Measurements from ENCODE around the gene ROCK2.

Gene ROCK2

DNA sequence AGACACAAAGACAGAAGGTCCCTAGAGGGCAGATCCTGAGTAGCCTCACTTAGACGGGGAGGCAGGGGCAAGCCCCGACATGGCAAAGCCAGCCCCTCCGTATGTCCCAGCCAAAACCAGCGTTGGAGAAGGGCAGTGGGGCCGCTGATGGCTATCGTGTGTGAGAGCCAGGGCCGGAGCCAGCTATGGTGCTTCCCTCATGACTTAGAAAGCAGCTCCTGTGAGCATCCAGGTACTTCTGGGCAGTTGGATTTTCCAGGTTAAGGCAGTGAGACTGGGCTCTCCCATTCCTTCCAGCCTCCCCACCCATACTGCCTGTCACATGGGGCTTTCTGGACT, 31.2 kb upstream of the ROCK2 start:
- peak overlapping the region; percentile 53 for H3K27ac Mint-ChIP-seq
- ATAC-seq (ENCODE audit: low read depth) (no peak), DNase-seq (ENCODE audit: low spot score in 2 of 2) (no peak)
- H3K9me3 Mint-ChIP-seq = no peaks in the 10 kb centered on the region
- H3K4me3 Mint-ChIP-seq = no peak overlapping the region
- H3K27me3 Mint-ChIP-seq = no peaks in the 10 kb centered on the region
- no peaks in the 10 kb centered on the region for H3K36me3 Mint-ChIP-seq
- peaks cover 30% of the 10 kb centered on the region for H3K4me1 Mint-ChIP-seq

DNA sequence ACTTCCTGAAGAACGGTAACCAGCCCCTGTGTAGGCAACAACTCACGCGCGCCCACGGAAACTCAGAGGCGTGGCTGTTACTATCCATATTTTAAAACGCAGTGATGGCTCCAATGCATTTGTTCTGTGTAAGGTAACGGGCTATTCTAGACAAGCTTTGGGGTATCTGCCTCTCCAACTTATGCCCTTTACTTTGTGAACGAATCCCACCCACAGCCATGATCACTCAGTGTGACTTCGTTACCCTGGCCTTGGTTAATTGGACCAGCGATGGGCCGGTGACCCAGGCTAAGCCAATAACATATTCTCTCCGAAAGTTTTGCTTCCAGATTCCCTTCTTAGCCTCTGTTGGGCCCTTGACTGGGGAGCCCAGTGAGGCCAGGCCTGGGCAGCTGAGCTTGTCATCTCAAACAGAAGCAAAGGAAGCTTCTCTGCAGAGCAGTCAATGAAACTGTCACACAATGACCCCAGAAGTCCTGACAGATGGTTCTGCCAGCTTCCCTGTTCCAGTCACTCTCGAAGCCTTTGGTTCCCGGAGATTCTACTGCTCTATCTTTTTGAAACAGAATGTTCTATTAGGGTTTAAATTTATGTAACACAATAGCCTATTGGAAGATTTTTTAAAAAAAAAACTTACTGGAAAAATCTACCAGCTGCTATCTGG, 30.7 kb upstream of the ROCK2 start:
- DNase-seq (ENCODE audit: low spot score in 2 of 2) (no peak), ATAC-seq (ENCODE audit: low read depth) (no peak)
- Mint-ChIP-seq H3K27ac (peak overlapping the region; percentile 92), H3K27me3 (no peaks in the 10 kb centered on the region), H3K4me3 (peak overlapping the region; percentile 73), H3K36me3 (no peaks in the 10 kb centered on the region), H3K9me3 (no peaks in the 10 kb centered on the region), H3K4me1 (peaks cover 30% of the 10 kb centered on the region)

DNA sequence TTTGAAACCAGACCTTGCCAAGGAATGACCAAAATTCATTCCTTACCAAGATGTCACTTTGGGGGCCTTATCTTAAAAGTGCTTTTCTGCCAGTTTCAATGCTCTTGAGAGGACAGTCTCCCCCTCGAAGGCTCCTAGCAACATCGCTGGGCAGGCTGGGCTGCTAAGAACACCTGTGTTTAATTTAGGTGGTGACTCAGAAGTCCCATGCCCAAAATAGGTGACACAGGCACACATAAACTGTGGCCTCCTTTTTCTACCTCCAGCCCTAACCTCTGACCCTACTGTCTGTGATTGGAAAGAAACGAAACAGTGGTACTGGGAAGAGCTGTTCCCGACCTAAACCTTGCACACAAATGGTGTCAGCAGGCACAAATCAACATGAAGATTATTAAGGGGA, 28.7 kb upstream of the ROCK2 start:
- peaks cover 21% of the 10 kb centered on the region for H3K4me1 Mint-ChIP-seq
- H3K9me3 Mint-ChIP-seq = no peaks in the 10 kb centered on the region
- no peak for DNase-seq (ENCODE audit: low spot score in 2 of 2)
- H3K4me3 Mint-ChIP-seq = peak overlapping the region; percentile 56
- H3K27ac Mint-ChIP-seq = peak overlapping the region; percentile 92
- ATAC-seq (ENCODE audit: low read depth) = no peak
- H3K36me3 Mint-ChIP-seq = no peaks in the 10 kb centered on the region
- no peaks in the 10 kb centered on the region for H3K27me3 Mint-ChIP-seq

DNA sequence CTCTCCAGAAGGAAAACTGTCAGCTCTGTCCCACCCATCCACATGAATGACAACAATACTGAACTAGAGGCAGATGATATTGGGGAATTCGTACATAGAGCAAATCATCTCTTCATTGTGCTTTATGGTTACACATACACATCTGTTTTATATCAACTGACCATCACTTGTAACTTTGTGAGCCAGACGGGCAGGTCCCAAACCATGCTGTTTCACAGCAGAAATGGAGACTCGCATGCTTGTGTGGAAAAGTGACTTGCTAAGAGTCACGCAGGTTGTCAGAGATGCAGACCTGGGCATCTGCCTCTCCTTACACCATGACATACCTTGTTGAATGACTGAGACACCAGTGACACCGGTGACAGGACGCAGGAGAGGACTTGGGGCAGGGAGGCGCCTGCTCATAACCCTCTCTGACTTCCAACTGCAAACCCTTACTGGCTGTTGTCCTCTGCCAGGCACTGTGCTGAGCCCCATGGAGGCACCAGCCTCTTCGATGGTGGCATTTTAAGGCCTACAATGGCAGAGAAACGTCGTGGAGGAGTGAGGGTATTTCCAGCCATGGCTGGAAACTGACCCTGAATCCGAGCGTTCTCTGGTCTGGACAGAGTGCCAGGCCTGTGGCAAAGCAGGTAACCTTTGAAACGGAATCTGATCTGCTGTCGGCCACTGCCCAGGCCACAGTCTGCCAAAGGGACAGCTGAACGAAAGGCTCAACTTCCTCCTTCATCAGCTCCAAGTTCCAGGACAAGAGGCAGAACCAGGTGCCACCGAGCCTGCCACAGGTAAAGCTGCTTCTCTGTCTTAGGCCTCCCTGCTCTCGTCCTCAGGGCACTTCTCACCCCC, 26.9 kb upstream of the ROCK2 start:
- no peaks in the 10 kb centered on the region for H3K36me3 Mint-ChIP-seq
- H3K4me1 Mint-ChIP-seq = peaks cover 21% of the 10 kb centered on the region
- ATAC-seq (ENCODE audit: low read depth) = no peak
- no peaks in the 10 kb centered on the region for H3K9me3 Mint-ChIP-seq
- H3K27me3 Mint-ChIP-seq = no peaks in the 10 kb centered on the region
- DNase-seq (ENCODE audit: low spot score in 2 of 2) = no peak
- H3K27ac Mint-ChIP-seq = no peak overlapping the region
- no peak overlapping the region for H3K4me3 Mint-ChIP-seq

DNA sequence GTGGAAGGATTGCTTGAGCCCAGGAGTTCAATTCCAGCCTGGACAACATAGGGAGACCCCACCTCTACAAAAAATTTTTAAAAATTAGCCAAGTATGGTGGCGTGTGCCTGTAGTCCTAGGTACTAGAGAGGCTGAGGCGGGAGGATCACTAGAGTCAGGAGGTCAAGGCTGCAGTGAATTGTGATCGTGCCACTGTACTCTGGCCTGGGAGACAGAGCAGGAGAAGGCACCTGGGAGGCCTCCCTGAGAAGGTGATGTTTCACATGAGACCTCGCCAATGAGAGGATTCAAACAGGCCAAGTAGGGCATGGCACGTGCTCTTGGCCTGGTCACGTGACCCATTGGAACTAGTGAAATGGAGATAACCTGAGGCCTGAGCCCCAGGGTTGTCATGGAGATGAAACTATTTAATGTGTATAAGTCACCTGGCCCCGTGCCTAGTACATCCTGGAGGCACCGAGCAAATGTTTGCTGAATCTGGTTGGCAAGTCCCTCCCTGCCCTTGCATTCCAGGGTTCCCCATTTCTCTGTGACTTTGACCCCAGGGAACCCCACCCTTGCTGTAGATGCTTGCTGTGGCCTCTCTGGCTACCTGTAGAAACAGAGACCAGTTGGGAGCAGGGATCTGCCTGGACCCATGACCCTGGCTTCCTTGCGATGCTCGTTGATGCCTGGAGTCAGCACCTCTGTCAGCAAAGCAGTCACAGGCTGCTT, 26.1 kb upstream of the ROCK2 start:
- Mint-ChIP-seq H3K36me3 (no peaks in the 10 kb centered on the region), H3K4me1 (peaks cover 21% of the 10 kb centered on the region), H3K4me3 (no peak overlapping the region), H3K9me3 (no peaks in the 10 kb centered on the region), H3K27me3 (peaks cover 3% of the 10 kb centered on the region), H3K27ac (no peak overlapping the region)
- no peak for ATAC-seq (ENCODE audit: low read depth)
- no peak for DNase-seq (ENCODE audit: low spot score in 2 of 2)

DNA sequence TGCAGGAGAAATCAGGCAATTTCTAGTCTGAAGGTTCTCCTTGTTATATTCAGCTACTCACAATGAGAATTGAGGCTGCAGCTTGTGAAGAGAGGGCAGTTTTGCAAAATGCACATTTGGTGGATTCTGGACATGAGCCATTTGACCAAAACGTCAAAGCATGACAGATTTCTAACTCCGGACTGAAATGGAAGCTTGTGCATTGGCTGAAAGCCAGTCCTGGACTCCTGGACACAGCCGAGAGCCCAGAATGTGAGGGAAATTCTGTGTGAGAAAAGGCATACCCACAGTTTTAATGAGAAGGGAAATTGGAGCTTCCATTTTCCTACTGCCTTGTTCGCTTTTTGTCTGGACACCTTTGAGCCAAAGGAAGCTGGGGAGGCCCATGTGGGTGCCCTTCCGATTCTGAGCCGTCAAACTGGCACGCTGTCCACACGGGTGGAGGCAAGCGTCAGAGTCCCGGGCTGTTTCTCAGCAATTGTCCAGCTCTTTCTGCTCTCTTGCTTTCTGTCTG, 23.7 kb upstream of the ROCK2 start:
- Mint-ChIP-seq H3K36me3 (no peaks in the 10 kb centered on the region), H3K9me3 (no peaks in the 10 kb centered on the region), H3K27me3 (peaks cover 9% of the 10 kb centered on the region), H3K27ac (no peak overlapping the region), H3K4me3 (no peak overlapping the region), H3K4me1 (peaks cover 5% of the 10 kb centered on the region)
- ATAC-seq (ENCODE audit: low read depth) (no peak), DNase-seq (ENCODE audit: low spot score in 2 of 2) (no peak)

DNA sequence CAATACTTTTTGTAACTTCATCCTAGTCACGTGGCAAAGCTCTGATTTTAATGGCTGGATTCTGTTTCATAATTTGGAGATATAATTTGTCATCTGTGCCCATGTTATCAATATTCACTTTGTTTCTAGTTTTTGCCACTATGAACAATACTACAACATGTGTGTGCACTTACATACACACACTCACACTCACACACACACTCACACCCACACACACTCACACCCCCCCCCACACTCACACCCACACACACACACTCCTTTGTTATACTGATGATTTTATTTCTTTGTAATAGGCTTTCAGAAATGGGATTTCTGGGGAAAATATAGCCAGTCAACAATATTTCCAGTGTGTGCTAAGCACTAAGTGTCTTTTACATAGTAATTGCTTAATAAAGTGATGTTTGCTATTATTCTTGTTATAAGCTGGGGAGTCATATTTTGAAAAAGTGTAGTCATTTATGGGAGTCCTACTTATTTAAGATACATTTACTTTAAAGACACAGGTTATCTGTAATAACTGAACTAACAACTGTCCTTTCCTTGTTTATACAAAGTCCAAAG, 22.8 kb upstream of the ROCK2 start:
- no peaks in the 10 kb centered on the region for H3K9me3 Mint-ChIP-seq
- DNase-seq (ENCODE audit: low spot score in 2 of 2) = no peak
- H3K27me3 Mint-ChIP-seq = peaks cover 9% of the 10 kb centered on the region
- H3K4me1 Mint-ChIP-seq = peaks cover 3% of the 10 kb centered on the region
- H3K4me3 Mint-ChIP-seq = no peak overlapping the region
- H3K27ac Mint-ChIP-seq = no peak overlapping the region
- no peaks in the 10 kb centered on the region for H3K36me3 Mint-ChIP-seq
- no peak for ATAC-seq (ENCODE audit: low read depth)

DNA sequence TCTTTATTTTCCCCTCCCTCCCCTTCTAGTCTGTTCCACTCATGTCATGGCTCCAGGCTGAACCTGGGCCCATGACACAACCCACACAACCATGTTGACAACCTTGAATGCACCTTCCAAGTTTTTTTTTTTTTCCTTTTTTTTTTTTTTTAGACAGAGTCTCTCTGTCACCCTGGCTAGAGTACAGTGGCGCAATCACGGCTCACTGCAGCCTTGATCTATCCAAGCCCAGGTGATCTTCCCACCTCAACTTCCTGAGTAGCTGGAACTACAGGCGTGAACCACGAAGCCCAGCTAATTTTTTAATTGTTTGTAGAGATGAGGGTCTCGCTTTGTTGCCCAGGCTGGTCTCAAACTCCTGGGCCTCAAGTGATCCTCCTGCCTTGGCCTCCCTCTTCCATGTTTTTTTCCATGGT, 21.9 kb upstream of the ROCK2 start:
- no peak overlapping the region for H3K4me3 Mint-ChIP-seq
- H3K36me3 Mint-ChIP-seq = no peaks in the 10 kb centered on the region
- no peak overlapping the region for H3K27ac Mint-ChIP-seq
- H3K4me1 Mint-ChIP-seq = no peaks in the 10 kb centered on the region
- H3K9me3 Mint-ChIP-seq = no peaks in the 10 kb centered on the region
- peaks cover 9% of the 10 kb centered on the region for H3K27me3 Mint-ChIP-seq
- no peak for DNase-seq (ENCODE audit: low spot score in 2 of 2)
- ATAC-seq (ENCODE audit: low read depth) = no peak

DNA sequence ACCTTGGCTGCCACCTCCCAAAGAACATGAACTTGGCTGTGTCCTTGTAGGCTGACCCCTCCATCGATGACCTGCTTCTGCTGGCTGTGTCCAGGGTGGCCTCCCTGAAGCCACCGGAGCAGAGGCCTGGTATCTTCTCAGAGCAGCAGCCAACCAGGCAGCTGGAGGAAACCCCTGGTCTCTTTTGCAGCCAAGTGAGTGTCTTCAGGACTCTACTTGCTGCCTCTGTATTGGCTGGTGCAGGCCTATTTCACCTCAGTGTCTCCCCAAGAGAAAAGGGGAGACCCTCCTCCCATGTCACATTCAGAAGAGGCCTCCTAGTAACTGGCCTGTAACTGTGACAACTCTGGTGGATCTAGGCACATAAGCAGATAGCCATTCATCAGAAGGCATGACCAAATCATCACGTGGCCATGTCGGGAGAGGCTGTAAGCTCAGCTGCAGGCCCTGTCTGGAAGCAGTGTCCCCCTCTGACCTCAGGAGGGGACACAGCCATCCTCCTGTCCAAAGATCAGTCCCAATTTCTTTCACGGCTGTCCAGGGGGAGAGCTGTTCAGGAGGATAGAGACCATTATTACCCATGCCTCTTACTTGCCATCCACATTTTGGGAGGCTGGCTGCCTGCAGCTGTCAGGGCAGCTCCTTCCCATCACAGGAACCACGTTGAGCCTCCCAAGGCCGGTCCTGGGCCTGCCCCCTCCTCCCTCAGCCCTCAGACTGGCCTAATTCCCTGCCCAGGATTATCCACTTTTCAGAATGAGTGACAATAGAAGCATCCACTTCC, 20.9 kb upstream of the ROCK2 start:
- no peak for DNase-seq (ENCODE audit: low spot score in 2 of 2)
- Mint-ChIP-seq H3K27me3 (peaks cover 9% of the 10 kb centered on the region), H3K4me1 (no peaks in the 10 kb centered on the region), H3K27ac (no peak overlapping the region), H3K4me3 (no peak overlapping the region), H3K36me3 (no peaks in the 10 kb centered on the region), H3K9me3 (no peaks in the 10 kb centered on the region)
- no peak for ATAC-seq (ENCODE audit: low read depth)

DNA sequence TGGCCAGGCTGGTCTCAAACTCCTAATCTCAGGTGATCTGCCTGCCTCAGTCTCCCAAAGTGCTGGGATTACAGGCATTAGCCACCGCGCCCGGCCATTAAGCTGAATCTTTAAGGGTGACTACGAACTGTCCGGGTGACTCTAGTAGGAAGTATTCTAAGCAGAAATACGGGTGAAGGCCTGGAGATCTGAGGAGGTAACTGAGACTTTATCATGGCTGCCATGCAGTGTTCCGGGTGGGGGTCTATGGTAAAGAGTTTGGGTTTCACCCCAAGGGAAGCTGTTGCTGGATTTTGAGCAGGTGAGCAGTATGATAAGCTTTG, 20.1 kb upstream of the ROCK2 start:
- Mint-ChIP-seq H3K27me3 (peaks cover 9% of the 10 kb centered on the region), H3K36me3 (no peaks in the 10 kb centered on the region), H3K4me1 (no peaks in the 10 kb centered on the region), H3K27ac (no peak overlapping the region), H3K4me3 (no peak overlapping the region), H3K9me3 (no peaks in the 10 kb centered on the region)
- DNase-seq (ENCODE audit: low spot score in 2 of 2) = no peak
- ATAC-seq (ENCODE audit: low read depth) = no peak

DNA sequence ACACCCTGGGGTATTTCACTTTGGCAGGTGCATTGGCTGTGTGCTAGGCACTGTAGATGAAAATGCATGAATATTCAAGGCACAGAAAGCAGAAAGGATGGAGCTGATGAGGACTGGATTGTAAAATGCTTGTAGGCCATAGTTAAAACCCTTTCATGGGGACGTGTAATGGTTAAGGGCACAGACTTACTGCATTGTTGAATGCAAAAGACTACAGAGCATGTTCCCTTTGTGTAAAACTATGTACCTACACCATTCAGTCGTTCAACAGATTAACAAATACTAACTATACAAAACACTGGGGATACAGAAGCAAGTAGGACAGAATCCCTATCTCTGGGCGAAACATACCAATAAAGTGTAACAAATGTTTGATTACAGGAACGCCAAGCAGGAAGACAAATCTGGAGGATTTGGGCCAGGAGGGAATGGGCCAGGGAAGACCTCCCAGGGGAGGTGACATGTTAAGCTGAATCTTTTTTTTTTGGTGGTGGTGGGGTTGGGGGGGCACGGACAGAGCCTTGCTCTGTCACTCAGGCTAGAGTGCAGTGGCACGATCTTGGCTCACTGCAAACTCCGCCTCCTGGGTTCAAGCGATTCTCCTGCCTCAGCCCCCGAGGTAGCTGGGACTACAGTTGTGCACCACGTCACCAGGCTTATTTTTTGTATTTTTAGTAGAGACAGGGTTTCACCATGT, 19.6 kb upstream of the ROCK2 start:
- no peaks in the 10 kb centered on the region for H3K4me1 Mint-ChIP-seq
- no peaks in the 10 kb centered on the region for H3K36me3 Mint-ChIP-seq
- DNase-seq (ENCODE audit: low spot score in 2 of 2) (no peak), ATAC-seq (ENCODE audit: low read depth) (no peak)
- H3K9me3 Mint-ChIP-seq = no peaks in the 10 kb centered on the region
- no peak overlapping the region for H3K27ac Mint-ChIP-seq
- peaks cover 9% of the 10 kb centered on the region for H3K27me3 Mint-ChIP-seq
- H3K4me3 Mint-ChIP-seq = no peak overlapping the region

DNA sequence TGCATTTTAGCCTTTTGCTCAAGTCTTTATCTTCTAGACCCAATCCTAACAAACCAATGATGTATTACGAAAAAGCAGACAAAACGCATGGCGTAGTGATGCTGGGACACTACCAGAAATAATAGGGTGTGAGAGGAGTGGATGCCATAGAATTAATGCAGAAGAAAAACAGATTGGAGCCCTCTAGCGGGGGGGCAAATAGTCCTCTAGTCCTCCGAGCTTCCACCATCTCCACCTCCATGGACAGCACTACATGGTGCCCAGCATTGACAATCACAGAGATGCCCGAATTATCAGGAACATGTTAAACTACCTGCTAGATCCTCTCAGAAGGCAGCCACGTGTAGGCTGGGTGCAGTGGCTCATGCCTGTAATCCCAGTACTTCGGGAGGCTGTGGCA, 15.4 kb upstream of the ROCK2 start:
- H3K4me3 Mint-ChIP-seq = no peak overlapping the region
- no peak overlapping the region for H3K27ac Mint-ChIP-seq
- H3K36me3 Mint-ChIP-seq = no peaks in the 10 kb centered on the region
- H3K9me3 Mint-ChIP-seq = no peaks in the 10 kb centered on the region
- peaks cover 5% of the 10 kb centered on the region for H3K27me3 Mint-ChIP-seq
- DNase-seq (ENCODE audit: low spot score in 2 of 2) = no peak
- no peak for ATAC-seq (ENCODE audit: low read depth)
- no peaks in the 10 kb centered on the region for H3K4me1 Mint-ChIP-seq

DNA sequence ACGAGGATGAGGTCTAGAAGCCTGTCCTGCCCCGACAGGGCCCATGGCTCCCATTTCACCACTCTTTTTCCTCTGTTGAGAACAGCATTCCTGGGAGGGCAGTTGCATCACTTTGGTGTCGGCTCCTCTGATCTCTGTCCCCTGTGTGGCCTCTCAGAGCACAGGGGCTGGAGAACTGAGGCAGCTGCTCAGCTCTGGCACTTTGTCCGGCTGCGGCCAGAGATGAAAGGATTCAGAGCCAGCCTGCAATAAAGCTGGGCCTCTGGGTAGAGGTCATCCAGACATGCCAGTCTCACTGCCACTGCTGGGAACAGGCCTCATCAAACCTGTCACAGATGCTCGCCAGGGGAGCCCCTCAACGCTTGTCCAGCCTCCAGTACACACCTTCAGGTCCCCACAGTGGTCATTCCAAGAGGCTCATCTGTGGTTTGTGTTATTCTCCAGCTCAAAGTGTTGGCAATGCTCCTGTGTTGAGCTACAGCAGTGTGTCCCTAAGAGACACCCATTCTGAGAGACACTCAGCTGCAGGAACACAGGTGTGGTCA, 13.1 kb upstream of the ROCK2 start:
- H3K36me3 Mint-ChIP-seq = no peaks in the 10 kb centered on the region
- H3K4me1 Mint-ChIP-seq = no peaks in the 10 kb centered on the region
- DNase-seq (ENCODE audit: low spot score in 2 of 2) = no peak
- no peaks in the 10 kb centered on the region for H3K9me3 Mint-ChIP-seq
- H3K4me3 Mint-ChIP-seq = no peak overlapping the region
- H3K27me3 Mint-ChIP-seq = peaks cover 2% of the 10 kb centered on the region
- no peak for ATAC-seq (ENCODE audit: low read depth)
- no peak overlapping the region for H3K27ac Mint-ChIP-seq
